Measurements from ENCODE around the gene ADK.

Gene ADK

GRCh38 chr10:74500816-74501215 lies 349.8 kb downstream of the ADK start:
- Histone ChIP-seq H3K27me3 (ENCODE audit: low read depth, low read length) (no peaks in the 10 kb centered on the region), H3K27ac (ENCODE audit: low read length) (no peak overlapping the region), H3K9ac (ENCODE audit: low read length) (no peak overlapping the region), H3K4me3 (ENCODE audit: low read length) (no peak overlapping the region), H2AFZ (ENCODE audit: low read depth, low read length) (no peak overlapping the region), H3K4me1 (ENCODE audit: low read length) (no peaks in the 10 kb centered on the region), H3K4me2 (ENCODE audit: low read length) (no peak overlapping the region), H3K79me2 (ENCODE audit: low read length) (no peaks in the 10 kb centered on the region), H4K20me1 (ENCODE audit: insufficient read depth, low read length) (no peaks in the 10 kb centered on the region), H3K9me3 (ENCODE audit: insufficient read depth, low read length) (no peaks in the 10 kb centered on the region), H3K36me3 (replicated peaks; ENCODE audit: low read depth, low read length) (no peaks in the 10 kb centered on the region)
- TF ChIP-seq EZH2phosphoT487 (IDR thresholded peaks at IDR 0.05; ENCODE audit: low read depth) (no peak), CTCF (IDR thresholded peaks at IDR 0.05; ENCODE audit: low read depth, low read length) (no peak)

- H2AFZ ChIP-seq (ENCODE audit: low read depth, low read length), result no peak overlapping the region
- H3K9ac ChIP-seq (ENCODE audit: low read length), result no peak overlapping the region
- no peaks in the 10 kb centered on the region for H3K9me3 ChIP-seq (ENCODE audit: insufficient read depth, low read length)
- TF ChIP-seq EZH2phosphoT487 (IDR thresholded peaks at IDR 0.05; ENCODE audit: low read depth) (no peak), CTCF (IDR thresholded peaks at IDR 0.05; ENCODE audit: low read depth, low read length) (no peak)
- no peak overlapping the region for H3K27ac ChIP-seq (ENCODE audit: low read length)
- H4K20me1 ChIP-seq (ENCODE audit: insufficient read depth, low read length), result no peaks in the 10 kb centered on the region
- no peak overlapping the region for H3K4me3 ChIP-seq (ENCODE audit: low read length)
- H3K27me3 ChIP-seq (ENCODE audit: low read depth, low read length), result no peaks in the 10 kb centered on the region
- no peaks in the 10 kb centered on the region for H3K4me1 ChIP-seq (ENCODE audit: low read length)
- no peaks in the 10 kb centered on the region for H3K79me2 ChIP-seq (ENCODE audit: low read length)
- no peaks in the 10 kb centered on the region for H3K36me3 ChIP-seq (replicated peaks; ENCODE audit: low read depth, low read length)
- no peak overlapping the region for H3K4me2 ChIP-seq (ENCODE audit: low read length)
Measured at GRCh38 chr10:74502963-74503608, 352.1 kb downstream of the ADK start.

GRCh38 chr10:74507951-74508350 lies 356.9 kb downstream of the ADK start:
- Histone ChIP-seq H3K4me2 (ENCODE audit: low read length) (no peak overlapping the region), H3K36me3 (replicated peaks; ENCODE audit: low read depth, low read length) (no peaks in the 10 kb centered on the region), H4K20me1 (ENCODE audit: insufficient read depth, low read length) (no peaks in the 10 kb centered on the region), H2AFZ (ENCODE audit: low read depth, low read length) (no peak overlapping the region), H3K27me3 (ENCODE audit: low read depth, low read length) (no peaks in the 10 kb centered on the region), H3K79me2 (ENCODE audit: low read length) (no peaks in the 10 kb centered on the region), H3K4me1 (ENCODE audit: low read length) (no peaks in the 10 kb centered on the region), H3K9me3 (ENCODE audit: insufficient read depth, low read length) (no peaks in the 10 kb centered on the region), H3K9ac (ENCODE audit: low read length) (no peak overlapping the region), H3K4me3 (ENCODE audit: low read length) (no peak overlapping the region), H3K27ac (ENCODE audit: low read length) (no peak overlapping the region)
- TF ChIP-seq EZH2phosphoT487 (IDR thresholded peaks at IDR 0.05; ENCODE audit: low read depth) (no peak), CTCF (IDR thresholded peaks at IDR 0.05; ENCODE audit: low read depth, low read length) (no peak)

- peaks cover 6% of the 10 kb centered on the region; the same call in 1 of the 2 replicates for H3K9me3 ChIP-seq (ENCODE audit: insufficient read depth, low read length)
- no peak overlapping the region for H3K9ac ChIP-seq (ENCODE audit: low read length)
- H2AFZ ChIP-seq (ENCODE audit: low read depth, low read length), result no peak overlapping the region
- H3K4me1 ChIP-seq (ENCODE audit: low read length), result no peaks in the 10 kb centered on the region
- no peak overlapping the region for H3K4me2 ChIP-seq (ENCODE audit: low read length)
- no peaks in the 10 kb centered on the region for H3K27me3 ChIP-seq (ENCODE audit: low read depth, low read length)
- H3K36me3 ChIP-seq (replicated peaks; ENCODE audit: low read depth, low read length), result peaks cover 5% of the 10 kb centered on the region
- H3K79me2 ChIP-seq (ENCODE audit: low read length), result no peaks in the 10 kb centered on the region
- TF ChIP-seq CTCF (IDR thresholded peaks at IDR 0.05; ENCODE audit: low read depth, low read length) (no peak), EZH2phosphoT487 (IDR thresholded peaks at IDR 0.05; ENCODE audit: low read depth) (no peak)
- H3K27ac ChIP-seq (ENCODE audit: low read length), result no peak overlapping the region
- no peaks in the 10 kb centered on the region for H4K20me1 ChIP-seq (ENCODE audit: insufficient read depth, low read length)
- no peak overlapping the region for H3K4me3 ChIP-seq (ENCODE audit: low read length)
Measured at GRCh38 chr10:74510594-74510993, 359.6 kb downstream of the ADK start.

Measured in OCI-LY3 (cell line).